NCI-H748 treated with DMSO at 0.1 percent for 48 hours (cell line): ENCODE data around the gene RPTOR.
"Not testable (repeated sequence)": the region's sequence is repeated elsewhere in the genome, so short reads cannot be mapped to it uniquely, and the experiment has no call there.

Source experiments
- DNase-seq: peaks from one replicate; lab custom pipeline; 2025; lab: John Stamatoyannopoulos, UW

Gene RPTOR

DNA sequence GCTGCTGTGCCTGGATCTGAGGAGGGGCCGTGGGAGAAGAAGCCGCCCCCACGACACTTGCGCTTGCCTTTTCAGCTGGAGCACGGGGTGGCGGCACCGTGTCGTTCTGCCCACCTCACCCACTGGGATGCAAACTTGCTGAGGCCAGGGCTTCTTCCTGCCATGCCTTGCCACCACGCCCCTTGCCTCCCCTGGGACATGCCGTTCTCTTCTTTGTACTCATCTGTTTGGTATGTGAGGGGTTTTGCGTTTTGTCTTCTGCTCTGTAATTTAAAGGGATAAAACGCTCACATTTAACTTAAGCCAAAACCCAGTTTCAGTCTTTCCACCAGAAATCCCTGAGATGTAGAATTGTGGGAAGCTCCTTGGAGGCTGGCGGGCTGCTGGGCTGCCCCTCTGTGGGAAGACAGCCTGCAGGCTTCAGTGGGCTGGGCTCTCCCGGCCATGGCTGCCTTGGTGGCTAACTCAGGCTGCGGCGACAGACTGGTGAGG lies 180.2 kb downstream of the RPTOR start:
- no peak for DNase-seq

DNA sequence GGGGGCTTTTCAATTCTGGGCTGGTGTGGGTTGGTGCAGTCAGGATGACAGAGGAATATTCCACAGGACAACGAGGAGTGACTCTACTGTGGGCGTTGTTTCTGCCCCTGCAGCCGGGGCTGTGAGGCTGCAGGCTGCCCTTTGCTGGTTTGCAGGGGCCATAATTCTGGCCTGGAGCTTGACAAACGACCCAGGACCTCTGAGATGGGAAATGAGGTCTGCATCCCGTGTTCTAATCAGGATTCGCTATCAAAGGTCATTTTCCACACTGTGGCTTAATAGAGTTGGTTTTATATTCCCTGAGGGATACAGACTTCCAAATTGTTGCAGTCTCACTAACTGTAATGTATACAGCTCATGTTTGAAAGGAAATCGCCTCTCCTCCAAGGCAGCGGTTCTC lies 180.9 kb downstream of the RPTOR start:
- DNase-seq = no peak

DNA sequence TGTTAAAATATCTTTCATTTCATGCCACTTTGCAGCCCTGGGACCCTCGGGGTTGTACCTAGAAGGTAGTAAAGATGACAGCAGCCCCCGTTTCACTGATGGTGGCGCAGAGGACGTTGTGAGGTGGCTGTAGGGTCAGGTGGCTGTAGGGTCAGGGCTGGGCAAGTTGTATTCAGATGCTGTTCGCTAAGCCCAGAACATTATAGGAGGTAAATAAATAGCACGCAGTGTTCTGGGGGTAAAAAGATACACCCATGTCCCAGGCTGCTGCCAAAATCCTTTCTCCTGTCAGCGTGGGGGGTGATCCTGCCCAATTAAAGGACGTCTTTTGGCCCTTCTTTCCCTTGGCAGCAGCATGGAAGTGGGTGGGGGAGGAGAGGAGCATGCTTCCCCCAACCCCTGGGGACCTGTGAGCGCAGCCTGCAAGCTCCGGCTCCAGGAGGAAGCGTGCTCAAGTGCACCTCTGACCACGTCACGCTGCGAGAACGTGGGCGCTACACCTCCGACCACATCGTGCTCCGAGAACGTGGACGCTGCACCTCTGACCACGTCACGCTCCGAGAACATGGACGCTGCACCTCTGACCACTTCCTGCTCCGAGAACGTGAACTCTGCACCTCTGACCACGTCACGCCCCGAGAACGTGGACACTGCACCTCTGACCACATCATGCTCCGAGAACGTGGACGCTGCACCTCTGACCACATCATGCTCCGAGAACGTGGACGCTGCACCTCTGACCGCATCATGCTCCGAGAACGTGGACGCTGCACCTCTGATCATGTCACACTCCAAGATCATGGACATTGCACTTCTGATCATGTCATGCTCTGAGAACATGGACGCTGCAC lies 182.1 kb downstream of the RPTOR start:
- no peak for DNase-seq

DNA sequence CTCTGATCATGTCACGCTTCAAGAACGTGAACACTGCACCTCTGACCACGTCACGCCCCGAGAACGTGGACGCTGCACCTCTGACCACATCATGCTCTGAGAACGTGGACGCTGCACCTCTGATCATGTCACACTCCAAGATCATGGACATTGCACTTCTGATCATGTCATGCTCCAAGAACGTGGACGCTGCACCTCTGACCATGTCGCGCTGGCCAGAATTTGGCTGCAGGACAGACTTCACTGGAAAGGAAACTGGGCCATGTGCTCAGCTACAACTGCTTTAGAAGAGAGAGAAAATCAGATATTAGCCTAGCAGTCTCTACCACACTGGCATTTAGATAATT lies 182.7 kb downstream of the RPTOR start:
- no peak for DNase-seq

DNA sequence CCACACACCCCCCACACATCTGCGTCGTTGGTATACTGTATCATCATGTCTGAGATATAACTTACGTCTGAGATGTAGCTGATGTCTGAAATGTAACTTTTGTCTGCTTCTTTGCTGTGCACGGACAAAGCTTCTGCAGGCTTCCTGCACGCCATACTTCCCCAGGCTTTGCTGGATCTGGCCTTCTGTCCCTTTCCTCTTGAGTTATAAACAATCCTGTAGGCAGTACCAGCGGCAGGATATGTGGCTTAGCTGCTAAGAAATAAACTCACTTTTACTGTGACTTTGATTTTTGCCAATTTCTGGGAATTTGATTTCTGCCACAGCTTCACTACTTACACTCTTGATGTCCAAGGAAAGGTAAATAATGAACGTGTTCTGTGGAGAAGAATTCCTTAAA lies 184.4 kb downstream of the RPTOR start:
- no peak for DNase-seq

DNA sequence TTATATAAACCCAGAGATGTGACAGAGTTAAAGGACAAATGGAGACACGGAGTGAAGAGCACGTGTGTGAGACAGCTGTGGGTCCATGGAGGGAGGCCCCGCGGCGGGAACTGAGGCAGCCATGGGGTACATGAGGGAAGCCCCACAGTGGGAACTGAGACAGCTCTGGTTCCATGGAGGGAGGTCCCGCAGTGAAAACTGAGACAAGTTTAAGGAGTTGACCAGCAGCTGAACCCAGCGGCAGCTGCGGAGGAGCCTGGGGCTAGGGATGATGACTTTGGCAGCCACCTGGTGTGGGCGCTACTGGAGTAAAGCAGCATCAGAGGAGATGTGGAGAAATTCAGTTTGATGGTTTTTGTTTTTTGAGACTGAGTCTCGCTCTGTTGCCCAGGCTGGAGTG lies 185.1 kb downstream of the RPTOR start:
- DNase-seq = no peak

DNA sequence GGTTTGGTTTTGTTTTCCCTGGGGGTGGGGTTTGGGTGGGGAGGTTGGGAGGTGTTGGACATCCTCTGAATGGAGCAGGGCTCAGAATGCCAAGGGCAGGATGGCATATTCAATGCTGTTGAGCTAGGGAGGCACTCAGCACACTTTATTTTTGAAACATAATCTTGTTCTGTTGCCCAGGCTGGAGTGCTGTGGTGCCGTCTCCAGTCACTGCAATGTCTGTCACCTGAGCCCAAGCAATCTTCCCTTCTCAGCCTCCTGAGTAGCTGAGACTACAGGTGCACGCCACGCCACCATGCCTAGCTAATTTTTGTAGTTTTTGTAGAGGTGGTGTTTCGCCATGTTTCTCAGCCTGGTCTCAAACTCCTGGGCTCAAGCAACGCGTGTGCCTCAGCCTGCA lies 186.1 kb downstream of the RPTOR start:
- no peak for DNase-seq

DNA sequence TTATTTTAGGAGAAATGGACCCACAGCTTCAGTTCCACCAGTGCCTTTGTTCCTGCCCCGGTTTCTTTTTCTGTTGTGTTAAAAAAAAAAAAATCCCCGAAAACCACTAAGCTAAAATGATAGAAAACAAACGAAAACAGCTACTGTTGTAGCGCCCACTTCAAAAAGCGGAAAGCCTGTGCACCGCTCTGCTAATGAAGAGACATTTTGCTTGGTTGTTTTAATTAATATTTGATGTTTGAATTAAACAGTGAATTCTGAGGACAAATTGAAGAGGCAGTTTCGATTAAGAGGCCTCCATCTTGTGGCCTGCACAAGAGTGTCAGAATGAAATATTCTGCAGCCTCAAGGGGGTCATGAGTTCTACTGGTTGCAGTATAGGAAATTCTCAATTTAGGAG lies 186.7 kb downstream of the RPTOR start:
- no peak for DNase-seq

DNA sequence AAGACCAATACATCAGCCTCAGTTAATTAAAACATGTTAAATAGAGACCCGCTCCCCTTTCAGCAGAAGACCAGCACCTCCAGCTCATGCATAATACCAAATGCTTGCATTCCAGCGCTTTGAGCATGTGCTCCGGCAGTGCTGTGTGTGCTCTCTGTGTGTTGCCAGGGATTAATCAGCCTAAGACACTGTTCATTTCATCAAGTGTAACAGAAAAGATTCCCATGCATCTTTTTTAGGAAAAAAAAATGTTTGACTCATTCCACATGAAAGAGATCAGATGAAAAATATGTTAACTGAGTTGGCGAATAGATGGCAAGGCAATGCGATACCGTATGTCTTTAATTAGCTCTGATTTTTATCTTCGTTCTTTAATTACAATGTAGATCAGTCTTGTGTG lies 187.6 kb downstream of the RPTOR start:
- DNase-seq = no peak

DNA sequence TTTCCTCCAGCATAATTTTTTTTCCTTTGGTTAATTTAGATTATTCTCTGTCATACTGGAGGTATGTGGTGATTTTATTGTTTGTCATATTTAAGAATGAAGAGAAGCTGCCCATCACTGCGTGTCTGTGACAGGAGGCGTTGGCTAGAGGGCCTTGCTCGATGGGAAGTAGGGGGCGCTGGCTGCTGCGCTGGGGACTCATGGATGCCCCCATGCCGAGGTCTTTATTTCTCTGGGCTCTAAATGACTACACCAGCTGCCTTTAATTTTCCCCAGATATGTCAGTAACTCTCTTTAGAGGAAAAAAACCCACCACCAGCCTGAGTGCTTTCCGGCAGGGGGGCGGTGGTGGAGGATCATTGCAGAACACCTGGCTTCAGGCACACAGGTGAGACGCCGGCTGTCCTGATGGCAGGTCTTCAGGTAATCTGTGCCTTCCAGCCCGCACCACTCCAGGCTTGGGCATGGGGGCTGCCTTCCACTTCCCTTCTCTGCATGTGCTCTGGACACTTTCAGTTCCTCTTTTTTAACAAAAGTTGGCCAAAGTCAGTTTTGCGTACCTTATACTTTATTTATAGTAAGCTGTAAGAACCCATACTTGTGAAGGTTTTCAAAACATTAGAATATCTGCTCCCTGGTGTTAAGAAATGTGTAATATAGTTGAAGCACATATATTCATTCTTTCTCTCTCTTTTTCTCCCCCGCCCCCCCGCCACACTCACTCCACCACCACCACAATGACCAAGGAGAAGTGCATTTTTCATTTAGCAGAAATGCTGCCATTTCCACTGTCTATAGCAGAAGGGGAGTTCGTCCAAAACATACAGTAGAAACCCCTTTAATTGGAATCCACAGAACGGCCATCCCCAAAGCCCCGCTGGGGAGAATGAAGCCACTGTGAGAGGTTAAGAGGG lies 192.7 kb downstream of the RPTOR start:
- DNase-seq = no peak

DNA sequence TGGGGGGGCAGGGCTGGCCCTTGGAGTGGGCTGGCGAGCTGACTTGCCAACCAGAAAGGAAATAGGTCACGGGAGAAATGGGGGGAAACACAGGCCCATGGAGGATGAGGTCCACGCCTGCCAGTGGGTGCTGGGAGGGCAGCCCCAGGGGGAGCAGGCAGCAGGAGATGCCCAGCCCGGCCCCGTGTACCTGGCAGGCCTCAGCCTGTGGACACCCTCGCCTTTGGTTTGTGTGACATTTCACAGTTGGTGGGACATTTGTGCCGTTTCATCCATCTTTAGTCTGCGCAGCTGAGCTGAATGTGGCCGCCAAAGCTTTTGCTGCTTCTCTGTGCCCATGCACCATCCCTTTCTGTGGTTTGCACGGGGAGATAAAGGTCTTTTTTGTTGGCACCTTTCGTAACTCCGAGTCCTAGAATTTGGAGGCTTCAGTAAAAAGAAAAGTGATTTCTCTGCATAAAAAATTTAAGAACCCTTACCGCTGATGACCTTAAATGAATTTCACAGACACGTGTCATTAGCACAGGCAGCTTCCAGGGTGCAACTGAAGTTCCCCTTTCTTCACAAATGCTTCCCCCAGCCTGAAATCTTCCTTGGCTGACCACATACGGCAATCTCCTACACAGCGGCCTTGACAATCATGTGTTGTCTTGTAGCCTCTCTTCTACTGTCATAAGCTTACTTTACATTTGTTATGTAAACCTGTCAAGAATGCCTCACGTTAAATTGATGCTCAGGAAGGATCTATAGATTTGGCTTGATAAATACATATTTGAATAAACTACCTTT lies 193.6 kb downstream of the RPTOR start:
- no peak for DNase-seq

DNA sequence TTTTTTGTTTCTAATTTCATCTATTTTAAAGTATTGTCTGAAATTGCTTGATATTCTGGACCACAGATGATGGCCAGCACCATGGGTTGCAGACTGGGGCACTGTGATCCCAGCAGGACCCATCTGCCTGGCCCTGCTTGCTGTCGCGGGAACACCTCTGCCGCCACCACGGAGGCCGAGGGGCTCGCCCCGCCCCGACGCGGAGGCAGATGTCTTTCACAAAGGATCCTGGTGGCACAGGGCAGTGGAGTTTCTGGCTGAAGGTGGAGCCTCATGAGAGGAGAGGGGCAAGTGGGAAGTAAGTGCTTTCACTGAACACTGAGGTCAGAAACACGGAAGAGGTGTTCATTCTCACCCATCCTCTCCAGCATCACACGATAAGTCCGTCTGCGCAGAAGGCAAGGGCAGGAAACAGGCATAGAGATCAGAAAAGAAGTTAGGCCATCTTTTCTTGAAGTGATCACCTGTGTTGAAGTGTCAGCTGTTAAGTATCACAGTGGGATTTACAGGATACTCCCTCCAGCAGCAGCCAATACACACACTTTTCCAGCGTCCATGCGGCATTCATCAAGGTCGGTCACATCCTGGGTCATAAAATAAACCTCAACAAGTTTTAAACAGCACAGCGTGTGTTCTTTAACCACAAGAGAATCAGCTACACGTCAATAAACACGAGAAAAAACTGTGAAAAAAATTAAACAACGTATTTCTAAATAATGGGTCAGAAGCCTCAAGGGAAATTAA lies 194.5 kb downstream of the RPTOR start:
- no peak for DNase-seq

DNA sequence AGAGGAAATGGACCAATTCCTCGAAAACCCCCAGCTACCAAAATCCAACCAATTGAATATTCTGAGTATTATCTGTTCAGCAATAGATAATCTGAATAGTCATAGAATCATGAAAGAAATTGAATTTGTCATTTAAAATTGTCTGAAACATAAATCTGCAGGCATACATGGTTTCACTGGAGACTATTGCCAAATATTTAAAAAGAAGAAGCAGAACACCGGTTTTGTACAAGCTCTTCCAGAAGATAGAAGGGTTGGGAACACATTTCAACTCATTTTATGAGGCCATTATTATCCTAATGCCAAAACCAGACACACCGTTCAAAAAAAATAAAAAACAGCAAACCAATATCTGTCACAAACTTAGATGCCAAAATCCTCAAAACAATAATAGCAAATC lies 195.5 kb downstream of the RPTOR start:
- no peak for DNase-seq

DNA sequence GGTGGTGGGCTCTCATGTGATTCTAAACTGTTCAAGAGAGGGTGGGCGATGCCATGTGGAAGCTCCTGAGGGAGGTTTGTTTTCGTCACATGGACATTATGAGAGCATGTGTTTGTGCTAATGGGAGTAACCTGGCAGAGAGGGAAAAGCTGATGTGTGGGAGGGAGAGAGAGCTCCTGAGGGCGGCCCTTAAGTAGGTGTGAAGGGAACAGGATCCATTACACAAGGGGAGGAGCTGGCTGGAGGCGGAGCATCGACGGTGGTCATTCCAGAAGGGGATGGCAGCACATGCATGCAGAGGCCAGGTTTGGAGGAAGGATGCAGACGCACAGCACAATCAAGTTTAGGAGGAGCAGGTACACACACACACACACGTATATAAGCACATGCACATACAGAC lies 197.5 kb downstream of the RPTOR start:
- DNase-seq = no peak

DNA sequence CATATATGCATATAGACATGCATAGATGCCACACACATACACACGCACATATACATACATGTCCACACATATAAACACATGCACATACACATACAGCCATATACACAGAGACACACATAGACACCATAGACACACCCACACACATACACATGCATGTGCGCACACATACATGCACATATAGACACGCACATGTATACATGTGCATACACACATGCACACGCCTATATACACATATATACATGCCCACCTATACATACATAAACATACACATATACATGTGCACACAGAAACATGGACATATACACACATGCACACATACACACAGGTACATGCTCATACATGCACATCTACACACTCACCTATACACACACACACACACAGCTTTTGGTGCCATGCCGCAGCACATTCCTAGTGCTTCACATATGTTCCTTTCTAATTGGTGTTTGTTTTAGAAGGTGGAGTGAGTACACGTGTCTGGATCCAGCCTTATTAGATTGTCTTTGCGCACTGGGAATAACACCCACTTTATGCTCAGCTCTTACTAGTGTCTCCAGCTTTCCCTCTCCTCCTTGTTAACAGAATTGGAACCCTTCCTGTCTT lies 198.0 kb downstream of the RPTOR start:
- no peak for DNase-seq

DNA sequence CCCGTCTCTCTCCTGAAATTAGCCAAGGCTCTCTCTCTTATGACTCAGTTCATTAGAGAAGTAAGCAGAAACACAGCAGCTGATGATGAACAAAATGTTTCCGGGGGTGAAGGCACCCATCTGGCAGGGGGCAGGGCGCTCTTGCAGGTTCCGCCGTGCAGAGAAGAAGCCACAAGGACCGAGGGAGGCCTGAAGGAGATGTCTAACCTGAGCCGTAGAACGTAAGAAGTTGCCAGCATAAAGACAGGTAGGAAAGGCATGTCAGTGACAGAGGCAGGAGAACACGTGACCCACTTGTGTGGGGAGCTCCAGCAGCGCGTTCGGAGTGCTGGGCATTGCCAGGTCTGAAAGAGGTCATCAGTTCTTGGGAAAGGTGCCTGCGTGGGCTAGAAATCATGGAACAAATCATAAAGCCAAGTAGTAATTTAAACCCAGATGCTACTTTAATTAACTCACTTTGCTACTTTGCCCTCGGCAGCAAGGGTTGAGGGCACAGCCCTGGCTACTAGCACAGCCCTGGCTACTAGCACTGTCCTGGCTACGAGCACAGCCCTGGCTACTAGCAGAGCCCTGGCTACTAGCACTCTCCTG lies 198.6 kb downstream of the RPTOR start:
- no peak for DNase-seq

DNA sequence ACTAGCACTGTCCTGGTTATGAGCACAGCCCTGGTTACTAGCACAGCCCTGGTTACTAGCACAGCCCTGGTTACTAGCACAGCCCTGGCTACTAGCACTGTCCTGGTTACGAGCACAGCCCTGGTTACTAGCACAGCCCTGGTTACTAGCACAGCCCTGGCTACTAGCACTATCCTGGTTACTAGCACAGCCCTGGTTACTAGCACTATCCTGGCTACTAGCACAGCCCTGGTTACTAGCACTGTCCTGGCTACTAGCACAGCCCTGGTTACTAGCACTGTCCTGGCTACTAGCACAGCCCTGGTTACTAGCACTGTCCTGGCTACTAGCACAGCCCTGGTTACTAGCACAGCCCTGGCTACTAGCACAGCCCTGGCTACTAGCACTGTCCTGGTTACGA lies 199.3 kb downstream of the RPTOR start:
- DNase-seq = not testable (repeated sequence)

DNA sequence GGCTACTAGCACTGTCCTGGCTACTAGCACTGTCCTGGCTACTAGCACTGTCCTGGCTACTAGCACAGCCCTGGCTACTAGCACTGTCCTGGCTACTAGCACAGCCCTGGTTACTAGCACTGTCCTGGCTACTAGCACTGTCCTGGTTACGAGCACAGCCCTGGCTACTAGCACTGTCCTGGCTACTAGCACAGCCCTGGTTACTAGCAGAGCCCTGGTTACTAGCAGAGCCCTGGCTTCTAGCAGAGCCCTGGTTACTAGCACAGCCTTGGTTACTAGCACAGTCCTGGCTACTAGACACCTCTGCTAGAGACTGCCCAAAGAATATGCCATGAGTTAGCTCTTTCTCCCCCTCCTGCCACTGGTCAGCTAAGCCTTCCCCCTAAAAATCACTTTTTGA lies 200.1 kb downstream of the RPTOR start:
- DNase-seq = not testable (repeated sequence)

DNA sequence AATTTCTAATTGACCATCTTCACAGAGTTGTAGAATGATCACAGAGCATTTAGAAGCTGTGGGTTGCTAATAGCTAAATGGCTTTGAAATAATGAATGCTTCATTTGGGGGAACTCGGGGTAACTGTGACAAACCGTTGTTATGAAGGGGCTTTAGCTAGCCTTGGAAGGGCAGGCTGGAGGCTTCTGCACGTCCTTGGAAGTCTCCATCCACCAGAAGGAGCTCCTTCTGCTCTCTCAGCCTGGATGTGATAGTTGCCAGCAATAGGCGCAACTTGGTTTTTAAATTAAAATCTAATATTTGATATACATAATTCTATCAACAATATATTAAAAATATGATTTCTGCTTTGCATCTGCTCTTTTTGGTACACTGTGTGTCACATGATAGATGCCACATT lies 200.5 kb downstream of the RPTOR start:
- no peak for DNase-seq

DNA sequence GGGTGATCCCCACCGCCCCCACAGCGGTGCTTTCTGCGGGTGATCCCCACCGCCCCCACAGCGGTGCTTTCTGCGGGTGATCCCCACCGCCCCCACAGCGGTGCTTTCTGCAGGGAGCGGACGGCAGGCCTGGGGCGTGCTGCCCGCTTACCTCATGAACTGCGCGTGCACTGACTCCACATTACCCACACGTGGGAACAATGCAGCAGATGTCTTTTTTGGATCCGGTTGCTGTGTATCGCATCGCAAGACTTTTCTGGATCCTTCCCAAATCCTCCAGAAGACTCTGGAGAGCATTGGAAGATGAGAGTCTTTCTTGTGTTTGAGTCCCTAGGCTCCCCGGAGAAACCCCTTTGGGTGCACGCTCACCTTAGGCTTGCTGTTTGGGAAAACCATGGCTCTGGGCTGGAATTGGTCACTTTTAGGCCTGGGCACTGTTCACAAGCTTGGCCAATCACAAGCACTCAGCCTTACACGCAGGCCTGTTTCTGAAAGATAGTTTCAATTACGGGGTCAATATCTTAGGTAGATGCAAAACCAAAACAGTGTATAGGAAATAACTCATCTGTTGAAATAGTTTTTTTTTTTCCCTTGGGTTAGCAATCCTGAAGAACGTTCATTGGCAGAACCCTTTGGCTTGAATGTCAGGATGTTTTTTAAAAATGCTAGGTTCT lies 201.8 kb downstream of the RPTOR start:
- DNase-seq = no peak
